ENCODE measurements around the gene DGKB. TPM values are rescaled to one million over a fixed set of nuclear protein-coding genes. Genes with fewer than 3 reads are reported as not detected.

The DGKB gene
- total RNA-seq, 1 experiment from 2014 or later, result not detected

DNA sequence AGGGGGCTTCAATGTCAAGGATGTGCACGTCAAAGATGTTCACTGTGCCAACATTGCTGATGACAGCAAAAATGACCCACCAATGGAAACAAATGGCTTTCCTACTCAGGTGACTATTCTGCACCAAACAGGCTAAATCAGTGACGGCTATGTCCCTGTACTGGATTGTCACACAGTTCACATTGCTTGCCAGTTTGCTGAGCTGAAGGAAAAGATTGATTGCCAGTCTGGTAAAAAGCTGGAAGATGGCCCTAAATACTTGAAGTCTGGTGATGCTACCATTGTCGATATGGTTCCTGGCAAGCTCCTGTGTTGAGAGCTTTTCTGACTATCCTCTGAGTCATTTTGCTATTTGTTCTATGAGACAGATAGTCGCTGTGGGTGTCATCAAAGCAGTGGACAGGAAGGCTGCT, 710.9 kb downstream of the DGKB start:
- no peak overlapping the region for H3K4me3 ChIP-seq (ENCODE audit: low read depth in 2 of 2, low read length in 2 of 2)
- no peak for ATAC-seq
- ChIA-PET CTCF (no interaction called here), POLR2A (no interaction called here)
- BruUV-seq (replicated peaks), result no TSS peak
- DNase-seq (ENCODE audit: low read depth, low spot score), result peak; percentile 35
- H3K4me1 ChIP-seq (ENCODE audit: control insufficient read depth, insufficient read depth, low read length), result no peaks in the 10 kb centered on the region
- intact Hi-C loops (cut with micrococcal nuclease; ENCODE audit: unreplicated experiment) (no loop called here), in situ Hi-C loops (cut with HindIII; ENCODE audit: low pct_unique_long_range_greater_than_20kb, low sequenced_read_pairs) (no loop called here)
- H3K9me3 ChIP-seq (ENCODE audit: control insufficient read depth, insufficient read depth, low read depth, low read length), result no peaks in the 10 kb centered on the region
- no peaks in the 10 kb centered on the region for H3K36me3 ChIP-seq (ENCODE audit: control insufficient read depth, insufficient read depth, low read length)
- H3K27me3 ChIP-seq (ENCODE audit: control insufficient read depth, insufficient read depth, low read length), result no peaks in the 10 kb centered on the region
- H3K27ac ChIP-seq (ENCODE audit: low read length), result no peak overlapping the region
- TF ChIP-seq SIN3A (IDR thresholded peaks at IDR 0.05; ENCODE audit: borderline replicate concordance, insufficient read depth, low read depth, low read length) (no peak), TCF7L2 (IDR thresholded peaks at IDR 0.05; ENCODE audit: low read depth, low read length) (no peak), POLR2AphosphoS5 (IDR thresholded peaks at IDR 0.05; ENCODE audit: low read depth, low read length) (no peak), REST (IDR thresholded peaks at IDR 0.05; ENCODE audit: insufficient read depth in 1 of 2, low read depth in 2 of 2, low read length in 1 of 2) (no peak)
- TF ChIP-seq, protein P1, sequence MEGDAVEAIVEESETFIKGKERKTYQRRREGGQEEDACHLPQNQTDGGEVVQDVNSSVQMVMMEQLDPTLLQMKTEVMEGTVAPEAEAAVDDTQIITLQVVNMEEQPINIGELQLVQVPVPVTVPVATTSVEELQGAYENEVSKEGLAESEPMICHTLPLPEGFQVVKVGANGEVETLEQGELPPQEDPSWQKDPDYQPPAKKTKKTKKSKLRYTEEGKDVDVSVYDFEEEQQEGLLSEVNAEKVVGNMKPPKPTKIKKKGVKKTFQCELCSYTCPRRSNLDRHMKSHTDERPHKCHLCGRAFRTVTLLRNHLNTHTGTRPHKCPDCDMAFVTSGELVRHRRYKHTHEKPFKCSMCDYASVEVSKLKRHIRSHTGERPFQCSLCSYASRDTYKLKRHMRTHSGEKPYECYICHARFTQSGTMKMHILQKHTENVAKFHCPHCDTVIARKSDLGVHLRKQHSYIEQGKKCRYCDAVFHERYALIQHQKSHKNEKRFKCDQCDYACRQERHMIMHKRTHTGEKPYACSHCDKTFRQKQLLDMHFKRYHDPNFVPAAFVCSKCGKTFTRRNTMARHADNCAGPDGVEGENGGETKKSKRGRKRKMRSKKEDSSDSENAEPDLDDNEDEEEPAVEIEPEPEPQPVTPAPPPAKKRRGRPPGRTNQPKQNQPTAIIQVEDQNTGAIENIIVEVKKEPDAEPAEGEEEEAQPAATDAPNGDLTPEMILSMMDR (IDR thresholded peaks at IDR 0.05), result no peak

DNA sequence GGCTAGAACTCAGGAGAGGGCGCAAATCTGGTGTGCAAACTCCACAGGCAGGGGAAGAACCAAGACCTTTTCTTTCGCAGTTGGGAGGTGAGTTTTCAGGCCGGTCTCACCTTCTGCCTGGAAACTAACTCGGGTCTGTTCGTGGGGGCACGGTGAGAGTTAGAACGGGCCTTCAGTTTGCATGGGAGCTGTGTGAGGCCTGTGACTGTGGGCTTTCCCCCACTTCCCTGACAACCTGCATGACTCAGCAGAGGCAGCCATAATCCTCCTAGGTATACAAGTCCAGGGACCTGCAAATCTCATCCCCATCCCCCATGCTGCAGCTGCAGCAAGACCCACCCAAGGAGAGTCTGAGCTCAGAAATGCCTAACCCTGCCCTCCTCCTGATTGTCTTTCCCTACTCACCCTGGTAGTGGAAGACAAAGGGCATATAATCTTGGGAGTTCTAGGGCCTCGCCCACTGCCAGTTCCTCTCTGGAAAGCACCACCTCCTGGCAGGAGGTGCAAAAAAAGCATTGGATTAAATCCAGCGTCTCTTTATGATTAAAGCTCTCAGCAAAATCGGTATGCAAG, 718.2 kb downstream of the DGKB start:
- intact Hi-C loops (cut with micrococcal nuclease; ENCODE audit: unreplicated experiment), result no loop called here
- TF ChIP-seq, protein P1 (IDR thresholded peaks at IDR 0.05), result no peak
- TF ChIP-seq POLR2AphosphoS5 (IDR thresholded peaks at IDR 0.05; ENCODE audit: low read depth, low read length), result no peak
- TF ChIP-seq REST (IDR thresholded peaks at IDR 0.05; ENCODE audit: insufficient read depth in 1 of 2, low read depth in 2 of 2, low read length in 1 of 2), result no peak
- no peak for TF ChIP-seq SIN3A (IDR thresholded peaks at IDR 0.05; ENCODE audit: borderline replicate concordance, insufficient read depth, low read depth, low read length)
- TF ChIP-seq TCF7L2 (IDR thresholded peaks at IDR 0.05; ENCODE audit: low read depth, low read length), result no peak
- no peak for ATAC-seq
- DNase-seq (ENCODE audit: low read depth, low spot score), result no peak
- no peak overlapping the region for H3K4me3 ChIP-seq (ENCODE audit: low read depth in 2 of 2, low read length in 2 of 2)
- POLR2A ChIA-PET, result no interaction called here
- BruUV-seq (replicated peaks), result no TSS peak
- CTCF ChIA-PET, result no interaction called here
- H3K27ac ChIP-seq (ENCODE audit: low read length), result no peak overlapping the region
- H3K27me3 ChIP-seq (ENCODE audit: control insufficient read depth, insufficient read depth, low read length), result no peaks in the 10 kb centered on the region
- H3K4me1 ChIP-seq (ENCODE audit: control insufficient read depth, insufficient read depth, low read length), result no peaks in the 10 kb centered on the region
- no peaks in the 10 kb centered on the region for H3K36me3 ChIP-seq (ENCODE audit: control insufficient read depth, insufficient read depth, low read length)
- H3K9me3 ChIP-seq (ENCODE audit: control insufficient read depth, insufficient read depth, low read depth, low read length), result no peaks in the 10 kb centered on the region
- in situ Hi-C loops (cut with HindIII; ENCODE audit: low pct_unique_long_range_greater_than_20kb, low sequenced_read_pairs), result no loop called here
